Inferior parietal cortex (tissue), 1 donor: ENCODE data around the gene HMX2.
A peak's percentile ranks its signal among the peaks of the same experiment; 100 is the strongest.
"Not testable (repeated sequence)": the region's sequence is repeated elsewhere in the genome, so short reads cannot be mapped to it uniquely, and the experiment has no call there.

Experiments
- DNase-seq: peaks from one replicate; pipeline ENCODE4 v3.0.0-alpha.2; 2016; ENCODE audit errors: extremely low spot score

The HMX2 gene

GRCh38 chr10:123150986-123151736 lies 3.2 kb downstream of the HMX2 start:
- no peak for DNase-seq

GRCh38 chr10:123151737-123152135 lies 3.8 kb downstream of the HMX2 start:
- DNase-seq = no peak

GRCh38 chr10:123153486-123154091 lies 5.7 kb downstream of the HMX2 start:
- DNase-seq = no peak

DNA sequence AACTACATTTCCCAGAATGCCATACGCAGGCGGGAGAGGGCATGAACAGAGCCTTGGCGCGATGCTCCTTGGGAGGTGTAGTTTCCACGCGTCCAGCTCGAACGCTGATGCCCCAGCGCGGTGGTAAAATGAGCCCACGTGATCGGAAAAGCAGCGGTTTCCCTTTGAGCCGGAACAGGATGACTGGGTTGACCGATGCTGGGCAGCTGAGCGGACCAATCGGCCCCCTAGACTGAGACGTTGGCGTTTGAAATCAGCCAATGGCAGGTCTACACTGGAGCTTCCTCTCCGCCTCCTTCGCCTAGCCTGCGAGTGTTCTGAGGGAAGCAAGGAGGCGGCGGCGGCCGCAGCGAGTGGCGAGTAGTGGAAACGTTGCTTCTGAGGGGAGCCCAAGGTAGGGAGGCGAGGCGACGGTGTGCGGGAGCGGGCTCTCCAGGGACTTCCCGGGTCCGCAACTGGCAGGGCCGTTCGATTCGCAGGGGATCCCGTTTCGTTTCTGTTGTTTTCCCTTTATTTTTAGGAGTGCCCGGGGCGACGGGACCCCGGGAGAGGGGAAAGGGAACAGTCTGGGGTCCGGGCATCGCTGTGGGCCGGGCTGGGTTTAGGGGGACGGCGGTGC lies 6.3 kb downstream of the HMX2 start, which contains the start of gene BUB3:
TSS of gene BUB3 (plus strand) at position 311 of the 619 bp plus-strand sequence. CDS start 516 bp downstream, outside the sequence.
- peak; percentile 100 for DNase-seq

GRCh38 chr10:123154711-123155505 lies 7.0 kb downstream of the HMX2 start:
- DNase-seq = no peak

- DNase-seq = no peak
These were observed 8.1 kb downstream of the HMX2 start for GRCh38 chr10:123156078-123156477.

DNA sequence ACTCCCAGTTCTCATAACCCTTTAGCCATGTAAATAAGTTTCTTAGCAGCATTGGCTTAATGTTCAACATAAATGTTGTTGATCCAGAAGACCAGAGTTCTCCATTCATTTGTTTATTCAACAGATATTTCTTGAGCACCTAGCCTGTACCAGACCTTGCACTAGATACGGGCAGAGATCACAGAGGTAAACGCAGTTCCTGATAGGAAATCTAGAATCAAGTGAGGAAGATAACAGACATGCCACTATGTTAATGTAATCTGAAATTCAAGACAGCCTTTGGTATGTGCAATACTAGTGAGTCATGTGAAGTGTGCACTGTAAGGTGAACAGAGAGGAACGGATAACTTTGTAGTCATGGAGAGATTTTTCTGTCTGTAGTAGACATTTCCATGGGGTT lies 9.3 kb downstream of the HMX2 start:
- DNase-seq = no peak

GRCh38 chr10:123158682-123159081 lies 10.7 kb downstream of the HMX2 start:
- DNase-seq = no peak

DNA sequence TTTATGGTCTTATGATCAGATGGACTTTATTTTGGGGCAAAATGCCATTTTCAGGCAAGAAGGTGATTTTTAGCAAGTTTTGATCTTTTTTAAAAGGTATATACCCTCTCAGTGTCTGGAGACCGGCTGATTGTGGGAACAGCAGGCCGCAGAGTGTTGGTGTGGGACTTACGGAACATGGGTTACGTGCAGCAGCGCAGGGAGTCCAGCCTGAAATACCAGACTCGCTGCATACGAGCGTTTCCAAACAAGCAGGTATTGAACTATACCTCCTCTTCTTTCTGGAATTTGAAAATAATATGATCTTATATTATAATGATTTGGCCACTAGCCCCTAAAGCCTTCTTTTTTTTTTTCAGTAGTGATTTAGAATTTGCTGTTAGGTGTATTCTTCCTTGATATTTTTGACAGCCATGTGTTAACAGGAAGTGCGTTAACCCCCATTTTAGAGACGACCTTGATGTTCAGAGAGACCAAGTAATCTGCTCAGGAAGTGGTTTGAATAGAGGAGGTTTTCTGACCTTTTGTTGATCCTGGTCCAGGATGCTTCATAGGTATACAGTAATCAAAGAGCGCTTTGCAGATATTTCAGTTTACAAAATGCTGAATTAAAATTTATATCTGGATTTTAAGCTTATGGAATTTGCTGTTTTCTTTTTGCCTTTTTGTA lies 12.5 kb downstream of the HMX2 start:
- DNase-seq = no peak

- DNase-seq = no peak
These were observed 16.4 kb downstream of the HMX2 start for GRCh38 chr10:123164319-123164718.

- no peak for DNase-seq
These were observed 17.6 kb downstream of the HMX2 start for GRCh38 chr10:123165445-123166072.

GRCh38 chr10:123166618-123167017 lies 18.7 kb downstream of the HMX2 start:
- no peak for DNase-seq

GRCh38 chr10:123170961-123171360 lies 23.0 kb downstream of the HMX2 start:
- no peak for DNase-seq

GRCh38 chr10:123171616-123172015 lies 23.7 kb downstream of the HMX2 start:
- DNase-seq = not testable (repeated sequence)

GRCh38 chr10:123175389-123176387 lies 27.8 kb downstream of the HMX2 start:
- no peak for DNase-seq

DNA sequence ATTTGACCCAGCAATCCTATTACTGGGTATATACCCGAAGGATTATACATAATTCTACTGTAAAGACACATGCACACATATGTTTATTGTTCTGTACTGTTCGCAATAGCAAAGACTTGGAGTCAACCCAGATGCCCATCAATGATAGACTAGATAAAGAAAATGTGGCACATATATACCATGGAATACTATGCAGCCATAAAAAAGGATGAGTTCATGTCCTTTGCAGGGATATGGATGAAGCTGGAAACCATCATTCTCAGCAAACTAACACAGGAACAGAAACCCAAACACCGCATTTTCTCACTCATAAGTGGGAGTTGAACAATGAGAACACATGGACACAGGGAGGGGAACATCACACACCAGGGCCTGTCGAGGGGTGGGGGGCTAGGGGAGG lies 30.5 kb downstream of the HMX2 start:
- DNase-seq = not testable (repeated sequence)

DNA sequence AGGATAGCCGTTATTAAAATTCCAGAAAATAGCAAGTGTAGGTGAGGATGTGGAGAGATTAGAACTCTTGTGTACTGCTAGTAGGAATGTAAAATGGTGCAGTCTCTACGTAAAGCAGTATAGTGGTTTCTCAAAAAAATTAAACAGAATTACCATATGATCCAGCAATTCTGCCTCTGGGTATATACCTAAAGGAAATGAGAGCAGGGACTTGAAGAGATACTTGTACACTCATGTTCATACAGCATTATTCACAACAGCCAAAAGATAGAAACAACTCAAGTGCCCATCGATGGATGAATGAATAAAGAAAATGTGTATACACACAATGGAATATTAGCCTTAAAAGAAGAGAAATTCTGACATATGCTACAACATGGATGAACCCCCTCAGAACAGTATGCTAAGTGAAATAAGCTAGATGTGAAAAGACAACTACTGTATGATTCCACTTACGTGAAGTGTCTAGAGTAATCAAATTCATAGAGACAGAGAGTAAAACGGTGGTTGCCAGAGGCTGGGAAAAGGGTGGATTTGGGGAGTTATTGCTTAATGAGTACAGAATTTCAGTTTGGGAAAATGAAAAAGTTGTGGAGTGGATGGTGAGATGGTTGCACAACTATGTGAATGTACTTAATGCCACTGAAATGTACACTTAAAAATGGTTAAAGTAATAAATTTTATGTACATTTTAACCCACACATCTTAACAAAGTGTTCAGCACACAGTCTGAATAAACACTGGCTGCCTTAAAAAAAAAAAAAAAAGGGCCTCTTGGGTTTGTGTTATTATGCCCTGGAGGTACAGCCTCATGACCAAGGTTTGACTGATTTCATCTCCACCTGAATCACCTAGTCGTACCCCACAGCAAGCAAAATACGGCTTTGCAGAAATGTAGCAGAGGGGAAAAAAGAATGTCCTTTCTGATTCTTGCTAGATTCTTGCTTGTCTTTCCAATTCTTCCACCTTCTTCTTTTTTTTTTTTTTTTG lies 32.5 kb downstream of the HMX2 start:
- DNase-seq = no peak

DNA sequence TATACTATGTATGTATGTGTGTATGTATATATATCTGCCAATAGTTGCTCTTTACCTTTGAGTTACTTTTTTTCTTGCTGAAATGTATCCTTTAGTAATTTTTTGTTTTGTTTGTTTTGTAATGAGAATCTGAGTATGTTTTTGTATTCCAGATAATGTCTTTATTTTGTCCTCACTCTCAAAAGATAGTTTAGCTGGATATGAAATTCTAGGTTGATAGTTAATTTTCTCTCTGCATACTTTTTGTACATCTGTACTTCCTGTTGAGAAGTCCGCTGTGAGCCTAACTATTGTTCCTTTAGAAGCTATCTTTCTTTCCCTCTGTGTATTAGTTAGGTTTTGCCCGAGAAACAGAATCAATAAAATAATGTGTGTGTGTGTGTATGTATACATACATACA lies 35.8 kb downstream of the HMX2 start:
- DNase-seq = no peak

- no peak for DNase-seq
These were observed 39.8 kb downstream of the HMX2 start for GRCh38 chr10:123187781-123188180.
